Breast epithelium (tissue), 3 donors: Measurements from ENCODE around the gene OCA2.

ENCODE experiments used
- POLR2A ChIP-seq: fragments of 450-650 bp; IDR thresholded peaks from one replicate; pipeline ENCODE4 v1.6.1; 2016; ENCODE audit warnings: antibody characterized with exemption, mild to moderate bottlenecking, moderate library complexity
- TF ChIP-seq, protein P1 (sequence below), 3 donors: fragments of 450-650 bp; IDR thresholded peaks; one replicate each; pipeline ENCODE4 v1.5.1; 2016 to 2017; ENCODE audit warnings: antibody characterized with exemption in 3 of 3, mild to moderate bottlenecking in 3 of 3, moderate library complexity in 3 of 3

DNA sequence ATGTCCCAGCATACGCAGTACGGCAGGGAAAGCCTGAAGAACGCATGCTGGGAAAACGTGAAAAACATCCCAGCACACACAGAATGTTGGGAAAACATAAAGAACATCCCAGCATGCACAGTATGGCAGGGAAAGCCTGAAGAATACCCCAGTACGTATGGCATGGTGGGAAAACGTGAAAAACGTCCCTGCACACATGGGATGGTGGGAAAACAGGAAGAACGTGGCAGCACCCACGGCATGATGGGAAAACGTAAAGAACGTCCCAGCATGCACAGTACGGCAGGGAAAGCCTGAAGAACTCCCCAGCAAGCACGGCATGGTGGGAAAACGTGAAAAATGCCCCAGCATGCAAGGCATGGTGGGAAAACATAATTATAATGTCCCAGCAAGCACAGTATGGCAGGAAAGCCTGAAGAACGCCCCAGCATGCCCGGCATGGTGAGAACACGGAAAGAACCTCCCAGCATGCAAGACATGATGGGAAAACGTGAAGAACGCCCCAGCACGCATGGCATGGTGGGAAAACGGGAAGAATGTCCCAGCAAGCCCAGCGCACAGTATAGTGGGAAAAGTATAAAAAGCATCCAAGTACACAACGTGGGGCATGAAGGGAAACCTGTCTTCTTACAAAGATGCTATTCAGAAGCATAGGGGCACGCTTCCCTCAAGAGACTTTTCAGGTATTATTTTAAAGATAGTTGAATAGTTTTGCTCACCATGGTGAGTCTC lies 128.3 kb downstream of the OCA2 start:
- TF ChIP-seq, protein P1, sequence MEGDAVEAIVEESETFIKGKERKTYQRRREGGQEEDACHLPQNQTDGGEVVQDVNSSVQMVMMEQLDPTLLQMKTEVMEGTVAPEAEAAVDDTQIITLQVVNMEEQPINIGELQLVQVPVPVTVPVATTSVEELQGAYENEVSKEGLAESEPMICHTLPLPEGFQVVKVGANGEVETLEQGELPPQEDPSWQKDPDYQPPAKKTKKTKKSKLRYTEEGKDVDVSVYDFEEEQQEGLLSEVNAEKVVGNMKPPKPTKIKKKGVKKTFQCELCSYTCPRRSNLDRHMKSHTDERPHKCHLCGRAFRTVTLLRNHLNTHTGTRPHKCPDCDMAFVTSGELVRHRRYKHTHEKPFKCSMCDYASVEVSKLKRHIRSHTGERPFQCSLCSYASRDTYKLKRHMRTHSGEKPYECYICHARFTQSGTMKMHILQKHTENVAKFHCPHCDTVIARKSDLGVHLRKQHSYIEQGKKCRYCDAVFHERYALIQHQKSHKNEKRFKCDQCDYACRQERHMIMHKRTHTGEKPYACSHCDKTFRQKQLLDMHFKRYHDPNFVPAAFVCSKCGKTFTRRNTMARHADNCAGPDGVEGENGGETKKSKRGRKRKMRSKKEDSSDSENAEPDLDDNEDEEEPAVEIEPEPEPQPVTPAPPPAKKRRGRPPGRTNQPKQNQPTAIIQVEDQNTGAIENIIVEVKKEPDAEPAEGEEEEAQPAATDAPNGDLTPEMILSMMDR (IDR thresholded peaks at IDR 0.05): no peak
- TF ChIP-seq POLR2A: no peak
